Neuronal stem cell (in vitro differentiated cells): Measurements from ENCODE around the gene STEAP3.

Source experiments
- DNase-seq: peaks from one replicate; pipeline ENCODE4 v3.0.0-alpha.2; 2013; ENCODE audit warnings: low spot score
- H2AFZ ChIP-seq: one replicate; pipeline ENCODE4 v1.6.1; 2013; ENCODE audit warnings: mild to moderate bottlenecking, low read length, inconsistent platforms
- H2AK5ac ChIP-seq: 2 replicates; pipeline ENCODE4 v1.6.1; 2013; ENCODE audit warnings: low read depth, mild to moderate bottlenecking, inconsistent platforms, low read length, moderate library complexity, mixed read lengths
- H2BK120ac ChIP-seq: 2 replicates; pipeline ENCODE4 v1.6.1; 2013; ENCODE audit warnings: low read depth, mild to moderate bottlenecking, inconsistent platforms, low read length, moderate library complexity, mixed read lengths
- H2BK12ac ChIP-seq: one replicate; pipeline ENCODE4 v1.6.1; 2013; ENCODE audit warnings: low read length, inconsistent platforms
- H2BK15ac ChIP-seq: 2 replicates; pipeline ENCODE4 v1.6.1; 2013; ENCODE audit warnings: mild to moderate bottlenecking, low read length, inconsistent platforms, mixed read lengths
- H2BK5ac ChIP-seq: one replicate; pipeline ENCODE4 v1.6.1; 2013; ENCODE audit warnings: inconsistent platforms, mild to moderate bottlenecking, low read length, moderate library complexity
- H3K14ac ChIP-seq: one replicate; pipeline ENCODE4 v1.6.1; 2013; ENCODE audit warnings: low read length, inconsistent platforms
- H3K18ac ChIP-seq: 2 replicates; pipeline ENCODE4 v1.6.1; 2013; ENCODE audit warnings: low read length, inconsistent platforms
- H3K23ac ChIP-seq: 2 replicates; pipeline ENCODE4 v1.6.1; 2013; ENCODE audit warnings: low read depth, mild to moderate bottlenecking, mixed read lengths, low read length, inconsistent platforms; ENCODE audit not compliant: poor library complexity
- H3K27ac ChIP-seq: replicated peaks from 3 replicates; pipeline ENCODE4 v1.5.1; 2013; ENCODE audit warnings: low read length, inconsistent platforms
- H3K27me3 ChIP-seq, 3 experiments: 2 replicates each; pipeline ENCODE4 v1.6.1; 2013; ENCODE audit warnings: low read length in 3 of 3, mild to moderate bottlenecking in 2 of 3, inconsistent platforms in 1 of 3, low read depth in 1 of 3, mixed read lengths in 1 of 3, moderate library complexity in 1 of 3; ENCODE audit not compliant: control insufficient read depth in 3 of 3, insufficient read depth in 3 of 3
- H3K36me3 ChIP-seq, 2 donors: replicated peaks in 1 of 2; 2 replicates each; pipeline ENCODE4 v1.6.1; 2013; ENCODE audit warnings: low read length in 2 of 2; ENCODE audit not compliant: control insufficient read depth in 2 of 2, insufficient read depth in 2 of 2
- H3K4ac ChIP-seq: 2 replicates; pipeline ENCODE4 v1.6.1; 2013; ENCODE audit warnings: inconsistent platforms, mild to moderate bottlenecking, low read length, moderate library complexity
- H3K4me1 ChIP-seq, 2 donors: 1 replicate in 1 of 2; 2 replicates in 1 of 2; pipeline ENCODE4 v1.6.1; 2013; ENCODE audit warnings: low read length in 2 of 2, low read depth in 1 of 2; ENCODE audit not compliant: control insufficient read depth in 2 of 2, insufficient read depth in 1 of 2
- H3K4me2 ChIP-seq: one replicate; pipeline ENCODE4 v1.6.1; 2013; ENCODE audit warnings: mild to moderate bottlenecking, low read length, inconsistent platforms; ENCODE audit not compliant: insufficient read depth, poor library complexity, severe bottlenecking
- H3K4me3 ChIP-seq, 2 donors: 2 replicates each; pipeline ENCODE4 v1.5.1; 2013; ENCODE audit warnings: low read length in 2 of 2, mild to moderate bottlenecking in 2 of 2, inconsistent platforms in 1 of 2, moderate library complexity in 1 of 2
- H3K79me1 ChIP-seq: one replicate; pipeline ENCODE4 v1.6.1; 2013; ENCODE audit warnings: low read depth, mild to moderate bottlenecking, inconsistent platforms, low read length, moderate library complexity
- H3K9ac ChIP-seq: one replicate; pipeline ENCODE4 v1.6.1; 2013; ENCODE audit warnings: mild to moderate bottlenecking, low read depth, low read length, inconsistent platforms; ENCODE audit not compliant: poor library complexity
- H3K9me3 ChIP-seq, 2 donors: replicated peaks in 1 of 2; 2 replicates each; pipeline versions ENCODE3 to v1.6.1; 2013; ENCODE audit warnings: low read length in 2 of 2, mild to moderate bottlenecking in 2 of 2, inconsistent platforms in 1 of 2, low read depth in 1 of 2, mixed read lengths in 1 of 2, moderate library complexity in 1 of 2; ENCODE audit not compliant: control insufficient read depth in 2 of 2, insufficient read depth in 1 of 2
- H4K8ac ChIP-seq: one replicate; pipeline ENCODE4 v1.6.1; 2013; ENCODE audit warnings: low read depth, mild to moderate bottlenecking, inconsistent platforms, low read length, moderate library complexity
- H4K91ac ChIP-seq: one replicate; pipeline ENCODE4 v1.6.1; 2013; ENCODE audit warnings: low read length, low read depth, mild to moderate bottlenecking, inconsistent platforms; ENCODE audit not compliant: poor library complexity
- WGBS, 2 donors: extraction: QIAGEN DNeasy Blood & Tissue Kit; methylation state at CpG; one replicate each; pipeline ENCODE4 v1.1.7; 2013; ENCODE audit warnings: missing lambda C conversion rate in 2 of 2, mixed read lengths in 1 of 2; ENCODE audit not compliant: insufficient read length in 2 of 2, insufficient replicate concordance in 1 of 2; ENCODE audit errors: extremely low coverage in 2 of 2; 5-methylcytosine and 5-hydroxymethylcytosine counted together

Gene STEAP3

DNA sequence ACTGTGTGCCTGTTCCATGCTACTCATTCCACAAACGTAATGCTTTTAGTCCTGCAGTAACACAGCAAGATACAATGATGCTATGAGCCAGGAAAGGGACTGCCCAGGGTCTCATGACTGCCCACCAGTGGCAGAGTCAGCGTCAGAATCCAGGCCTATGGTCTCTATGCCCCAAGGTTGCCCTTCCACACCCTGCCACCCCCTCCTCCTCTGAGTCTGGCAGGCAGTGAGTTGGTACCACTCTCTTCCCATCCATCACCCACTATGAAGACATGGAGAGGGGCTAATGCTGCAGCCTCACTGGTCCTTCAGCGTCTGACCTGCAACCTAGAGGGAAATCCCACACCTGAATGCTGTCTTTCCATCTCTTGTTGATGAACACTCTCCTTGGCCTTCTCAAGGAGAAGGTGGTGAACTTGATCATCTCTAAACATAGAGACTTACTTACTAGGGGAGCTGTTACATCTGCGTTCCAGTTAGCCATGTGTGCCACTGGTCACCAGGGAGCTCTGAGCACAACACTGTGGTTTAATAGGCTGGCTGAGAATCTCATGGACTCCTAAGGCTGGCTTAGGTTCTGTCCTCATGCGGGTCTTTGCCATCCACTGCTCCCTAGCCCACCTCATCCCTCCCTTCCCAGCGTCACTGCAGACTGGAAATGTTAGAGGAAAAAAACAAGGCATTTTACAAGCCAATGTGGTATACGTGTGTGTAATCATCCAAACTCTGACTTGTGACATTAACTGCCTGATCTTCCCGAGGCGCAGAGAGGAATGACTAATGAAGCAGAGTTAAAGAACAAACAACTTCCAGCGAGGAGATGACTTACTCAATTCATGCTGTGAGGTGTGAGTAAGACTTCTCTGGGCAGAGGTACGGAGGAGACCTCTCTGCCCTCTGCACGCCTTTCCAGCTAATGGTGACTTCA lies 28.8 kb downstream of the STEAP3 start:
- H2BK120ac ChIP-seq: no peak overlapping the region
- H2BK5ac ChIP-seq: no peak overlapping the region
- no peaks in the 10 kb centered on the region for H3K9me3 ChIP-seq
- no peak overlapping the region for H3K4me3 ChIP-seq
- no peak overlapping the region for H4K91ac ChIP-seq
- no CpG with 5 or more reads among the region's 12 CpGs for WGBS, 2 donors
- no peak overlapping the region for H3K23ac ChIP-seq
- no peaks in the 10 kb centered on the region for H3K79me1 ChIP-seq
- peaks cover 7 to 8% of the 10 kb centered on the region in 2 donors for H3K4me1 ChIP-seq
- no peak overlapping the region for H3K14ac ChIP-seq
- no peak for DNase-seq
- H3K27me3 ChIP-seq: peaks cover 0 to 45% (median 0%) of the 10 kb centered on the region in 3 experiments
- H2AFZ ChIP-seq: no peak overlapping the region
- H3K4me2 ChIP-seq: no peak overlapping the region
- no peak overlapping the region for H3K4ac ChIP-seq
- no peaks in the 10 kb centered on the region for H3K36me3 ChIP-seq
- no peak overlapping the region for H3K18ac ChIP-seq
- H3K27ac ChIP-seq: no peak overlapping the region
- no peak overlapping the region for H2BK12ac ChIP-seq
- no peak overlapping the region for H2AK5ac ChIP-seq
- H4K8ac ChIP-seq: no peak overlapping the region
- no peak overlapping the region for H2BK15ac ChIP-seq
- no peak overlapping the region for H3K9ac ChIP-seq

DNA sequence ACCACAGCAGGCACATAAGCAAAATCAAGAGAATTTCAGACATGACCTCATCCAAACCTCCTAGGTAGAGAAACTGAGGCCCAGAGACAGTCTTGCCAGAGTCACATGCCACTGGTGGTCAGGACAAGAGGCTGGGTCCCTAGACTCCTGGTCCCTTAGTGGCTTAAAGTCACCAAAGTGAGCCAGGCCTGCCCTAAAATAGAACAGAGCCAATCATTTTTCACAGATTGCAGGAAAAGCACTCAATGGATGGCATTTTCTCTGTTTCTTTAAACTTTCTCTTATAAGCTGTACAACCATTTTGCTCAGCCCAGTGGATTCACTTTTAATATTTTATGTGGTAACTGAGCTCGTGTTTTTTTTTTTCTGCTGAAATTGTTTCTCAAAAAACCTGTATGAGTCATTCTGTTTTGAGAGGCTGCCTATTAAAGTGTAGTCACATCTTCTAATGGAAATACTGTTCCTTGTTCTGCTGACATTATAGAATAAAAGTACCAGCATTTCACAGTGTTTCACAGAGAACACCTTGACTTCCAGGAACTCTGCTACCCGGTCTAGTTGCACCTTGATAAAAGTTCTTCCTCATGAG lies 29.6 kb downstream of the STEAP3 start:
- H2BK12ac ChIP-seq: no peak overlapping the region
- H3K27me3 ChIP-seq: peaks cover 0 to 45% (median 0%) of the 10 kb centered on the region in 3 experiments
- H4K8ac ChIP-seq: no peak overlapping the region
- no CpG with 5 or more reads among the region's 2 CpGs for WGBS, 2 donors
- no peak overlapping the region for H2BK120ac ChIP-seq
- H3K23ac ChIP-seq: no peak overlapping the region
- no peak overlapping the region for H2BK15ac ChIP-seq
- no peak overlapping the region for H2AK5ac ChIP-seq
- no peak for DNase-seq
- no peak overlapping the region for H4K91ac ChIP-seq
- H3K18ac ChIP-seq: no peak overlapping the region
- no peak overlapping the region for H3K4me2 ChIP-seq
- H3K14ac ChIP-seq: no peak overlapping the region
- no peaks in the 10 kb centered on the region for H3K79me1 ChIP-seq
- no peaks in the 10 kb centered on the region for H3K36me3 ChIP-seq
- no peak overlapping the region for H2AFZ ChIP-seq
- no peak overlapping the region for H3K4me3 ChIP-seq
- peaks cover 7 to 8% of the 10 kb centered on the region in 2 donors for H3K4me1 ChIP-seq
- H3K27ac ChIP-seq: no peak overlapping the region
- H2BK5ac ChIP-seq: no peak overlapping the region
- H3K9ac ChIP-seq: no peak overlapping the region
- H3K9me3 ChIP-seq: no peaks in the 10 kb centered on the region
- H3K4ac ChIP-seq: no peak overlapping the region

DNA sequence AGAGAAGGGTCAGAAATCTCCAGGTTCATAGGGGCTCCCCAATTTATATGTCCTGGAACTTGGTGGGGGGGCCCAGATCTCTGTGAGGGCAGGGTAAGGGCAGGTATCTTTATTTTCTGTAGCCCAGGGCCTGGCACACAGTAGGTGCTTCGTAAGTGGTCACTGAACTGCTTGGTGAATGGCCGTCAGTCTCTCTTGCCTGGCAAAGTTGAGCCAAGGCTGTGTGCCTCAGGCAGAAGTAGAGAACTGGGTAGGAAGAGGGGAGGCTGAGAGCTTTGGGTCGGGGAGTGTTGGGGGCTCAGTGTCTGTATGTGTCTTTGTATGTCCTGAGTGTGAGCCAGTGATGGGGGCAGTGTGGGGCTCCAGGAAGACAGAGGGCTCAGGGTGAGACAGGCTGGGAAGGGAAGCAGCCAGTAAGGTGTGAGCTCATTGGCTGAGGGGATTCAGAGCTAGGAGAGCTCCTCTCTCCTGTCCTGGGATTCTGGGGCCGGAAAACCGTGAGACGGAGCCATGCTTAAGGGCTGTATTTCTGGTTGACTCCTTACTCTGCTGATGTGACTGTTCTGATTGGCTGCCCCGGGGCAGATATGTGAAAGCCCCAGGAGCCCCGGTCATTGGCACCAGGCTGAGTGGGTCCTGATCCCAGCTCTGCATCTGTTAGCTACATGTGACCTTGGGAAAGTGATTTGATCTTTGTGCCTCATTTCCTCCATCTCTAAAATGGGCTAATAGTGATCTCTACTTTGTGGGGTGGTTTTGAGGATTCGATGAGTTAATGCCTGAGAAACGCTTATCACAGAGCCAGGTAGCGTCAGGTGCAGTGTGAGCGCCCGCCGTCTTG lies 30.3 kb downstream of the STEAP3 start:
- Histone ChIP-seq H3K9me3 (no peaks in the 10 kb centered on the region), H3K79me1 (no peaks in the 10 kb centered on the region), H3K4me1 (peaks cover 3 to 8% of the 10 kb centered on the region in 2 donors), H2AK5ac (peak overlapping the region; percentile 28), H2AFZ (no peak overlapping the region), H3K23ac (no peak overlapping the region), H3K27me3 (peaks cover 0 to 39% (median 0%) of the 10 kb centered on the region in 3 experiments), H4K91ac (no peak overlapping the region), H2BK15ac (peak overlapping the region; percentile 6), H3K36me3 (no peaks in the 10 kb centered on the region), H3K4me3 (no peak overlapping the region), H3K14ac (no peak overlapping the region), H3K4me2 (no peak overlapping the region), H3K18ac (no peak overlapping the region), H3K4ac (no peak overlapping the region), H2BK12ac (no peak overlapping the region), H3K9ac (no peak overlapping the region), H2BK5ac (no peak overlapping the region), H3K27ac (no peak overlapping the region), H2BK120ac (no peak overlapping the region), H4K8ac (no peak overlapping the region)
- DNase-seq: no peak
- WGBS, 2 donors: no CpG with 5 or more reads among the region's 14 CpGs
